HCT116 (cell line): ENCODE results near the gene HMGB1. TPM values are rescaled to one million over a fixed set of nuclear protein-coding genes. Genes with fewer than 3 reads are reported as not detected.
"Not testable (repeated sequence)": the region's sequence is repeated elsewhere in the genome, so short reads cannot be mapped to it uniquely, and the experiment has no call there.

Experiments used
- ATAC-seq: fragments of 200-7000 bp; cut with Tn5 transposase; 2 replicates; pipeline ENCODE4 v1.9.1; 2020; ENCODE audit warnings: mild to moderate bottlenecking, moderate library complexity
- BruUV-seq: library from RNA; stranded (reverse); fragments of 400-500 nt; replicated peaks from 2 replicates; lab custom pipeline; 2021; lab: Mats Ljungman, UMichigan
- CTCF ChIA-PET: fragments of 300-600 bp; sonication (Branson Sonifier 250); formaldehyde crosslinking; loops from one replicate; lab custom pipeline; 2021; ENCODE audit warnings: antibody characterized with exemption; lab: Charles Lee
- POLR2A ChIA-PET: fragments of 300-600, 350-600 bp; sonication (Branson Sonifier 250); formaldehyde crosslinking; loops from one replicate; lab custom pipeline; 2021; ENCODE audit warnings: antibody characterized with exemption; lab: Charles Lee
- RAD21 ChIA-PET, 2 experiments: fragments of 300-600 bp; sonication (Branson Sonifier 250); formaldehyde crosslinking; loops; one replicate each; lab custom pipeline; 2023; ENCODE audit warnings: low total read pairs in 2 of 2; ENCODE audit not compliant: uncharacterized antibody in 2 of 2, unreplicated experiment in 2 of 2, low non-redundant PET in 1 of 2; lab: Charles Lee
- DNase-seq: peaks from one replicate; pipeline ENCODE4 v3.0.0-alpha.2; 2010; ENCODE audit warnings: low read depth, low spot score
- H2AFZ ChIP-seq: fragments of 200-600 bp; shearing (Covaris generic), sonication (generic); 2 replicates; pipeline ENCODE4 v1.6.1; 2017; ENCODE audit warnings: low read depth, mixed run types, mixed read lengths, antibody characterized with exemption, low read length; ENCODE audit not compliant: poor library complexity, severe bottlenecking
- H3K27ac ChIP-seq: 2 replicates; pipeline ENCODE4 v1.5.1; 2012; ENCODE audit warnings: low read depth, low read length
- H3K27me3 ChIP-seq: fragments of 200-600 bp; sonication (generic); 2 replicates; pipeline ENCODE4 v1.6.1; 2016; ENCODE audit warnings: mixed run types, low read length, mixed read lengths; ENCODE audit not compliant: insufficient read depth
- H3K36me3 ChIP-seq, 2 experiments: fragments of 200-500 bp in 1 of 2; fragments of 200-600 bp in 1 of 2; sonication (Bioruptor generic) in 1 of 2; sonication (generic) in 1 of 2; 2 replicates each; pipeline versions ENCODE4 v1.5.1 to v1.6.1; 2014 to 2016; ENCODE audit warnings: low read length in 2 of 2, inconsistent platforms in 1 of 2, mixed read lengths in 1 of 2, mixed run types in 1 of 2; ENCODE audit not compliant: insufficient read depth in 2 of 2, control insufficient read depth in 1 of 2
- H3K4me1 ChIP-seq, 2 experiments: fragments of 200-600 bp in 1 of 2; sonication (generic) in 1 of 2; 2 replicates each; pipeline versions ENCODE4 v1.5.1 to v1.6.1; 2012 to 2017; ENCODE audit warnings: low read length in 2 of 2, inconsistent platforms in 1 of 2, mild to moderate bottlenecking in 1 of 2, mixed read lengths in 1 of 2, mixed run types in 1 of 2, moderate library complexity in 1 of 2; ENCODE audit not compliant: insufficient read depth in 2 of 2, control insufficient read depth in 1 of 2
- H3K4me2 ChIP-seq: fragments of 200-600 bp; sonication (generic); 2 replicates; pipeline ENCODE4 v1.6.1; 2017; ENCODE audit warnings: mixed run types, low read length, mixed read lengths
- H3K4me3 ChIP-seq, 2 experiments: fragments of 200-600 bp in 1 of 2; sonication (generic) in 1 of 2; replicated peaks in 1 of 2; 2 replicates each; pipeline ENCODE4 v1.5.1; 2011 to 2016; ENCODE audit warnings: low read length in 2 of 2, control low read depth in 1 of 2, low read depth in 1 of 2, mild to moderate bottlenecking in 1 of 2, mixed read lengths in 1 of 2, mixed run types in 1 of 2
- H3K79me2 ChIP-seq: fragments of 200-600 bp; sonication (generic); 2 replicates; pipeline ENCODE4 v1.6.1; 2017; ENCODE audit warnings: mild to moderate bottlenecking, mixed run types, low read length, moderate library complexity, mixed read lengths; ENCODE audit not compliant: insufficient read depth
- H3K9ac ChIP-seq: fragments of 200-600 bp; sonication (generic); 2 replicates; pipeline ENCODE4 v1.6.1; 2016; ENCODE audit warnings: low read length, mixed read lengths
- H3K9me2 ChIP-seq: fragments of 200-600 bp; sonication (generic), shearing (Covaris generic); 2 replicates; pipeline ENCODE4 v1.6.1; 2017; ENCODE audit warnings: mixed run types, mild to moderate bottlenecking, moderate library complexity; ENCODE audit not compliant: insufficient read depth
- H3K9me3 ChIP-seq, 2 experiments: fragments of 200-500 bp in 1 of 2; fragments of 200-600 bp in 1 of 2; sonication (Bioruptor generic) in 1 of 2; sonication (generic) in 1 of 2; 2 replicates each; pipeline ENCODE4 v1.6.1; 2014 to 2017; ENCODE audit warnings: low read length in 2 of 2, mixed read lengths in 2 of 2, inconsistent platforms in 1 of 2, low read depth in 1 of 2, mild to moderate bottlenecking in 1 of 2, mixed run types in 1 of 2, moderate library complexity in 1 of 2; ENCODE audit not compliant: control insufficient read depth in 1 of 2, insufficient read depth in 1 of 2
- H4K20me1 ChIP-seq: fragments of 200-600 bp; sonication (generic), shearing (Covaris generic); 2 replicates; pipeline ENCODE4 v1.6.1; 2017; ENCODE audit warnings: mixed run types, mild to moderate bottlenecking, moderate library complexity; ENCODE audit not compliant: insufficient read depth
- CTCF ChIP-seq, 3 experiments: fragments of 200-600 bp in 1 of 3; sonication (generic) in 1 of 3; IDR thresholded peaks in 2 of 3; conservative IDR thresholded peaks in 1 of 3; 2 replicates each; pipeline ENCODE4 v1.5.1; 2012 to 2017; ENCODE audit warnings: low read depth in 2 of 3, low read length in 2 of 3, antibody characterized with exemption in 1 of 3, borderline replicate concordance in 1 of 3, control low read depth in 1 of 3, mild to moderate bottlenecking in 1 of 3, mixed read lengths in 1 of 3, mixed run types in 1 of 3, moderate library complexity in 1 of 3; ENCODE audit not compliant: insufficient read depth in 1 of 3
- RAD21 ChIP-seq: IDR thresholded peaks from 2 replicates; pipeline ENCODE4 v1.6.1; 2012; ENCODE audit warnings: low read depth, mild to moderate bottlenecking
- SIN3A ChIP-seq: IDR thresholded peaks from 2 replicates; pipeline ENCODE4 v1.6.1; 2012; ENCODE audit warnings: low read depth
- intact Hi-C: fragments of 100-400 bp; cut with micrococcal nuclease; formaldehyde crosslinking; loops from 2 replicates; pipeline ENCODE4 v1.10.0; 2022
- total RNA-seq: library from RNA; stranded (reverse); gene quantifications from one replicate; pipeline ENCODE4 v1.2.1, GENCODE V29; 2021; ENCODE audit not compliant: unreplicated experiment

HMGB1 gene
- total RNA-seq, 1 experiment from 2014 or later: 678 TPM

DNA sequence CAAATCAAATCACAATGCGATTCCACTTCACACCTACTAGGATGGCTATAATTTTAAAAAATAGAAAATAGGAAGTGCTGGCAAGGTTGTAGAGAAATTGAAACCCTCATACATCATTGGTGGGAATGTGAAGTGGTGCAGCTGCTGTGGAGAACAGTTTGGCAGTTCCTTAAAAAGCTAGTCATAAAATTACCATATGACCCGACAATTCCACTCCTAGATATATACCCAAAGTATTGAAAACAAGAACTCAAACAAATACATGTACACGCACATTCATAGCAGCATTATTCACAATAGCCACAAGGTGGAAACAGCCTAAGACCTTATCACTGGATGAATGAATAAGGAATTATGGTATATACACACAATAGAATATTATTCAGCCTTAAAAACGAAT lies 12.0 kb downstream of the HMGB1 start:
- intact Hi-C loops: no loop called here
- POLR2A ChIA-PET: no interaction called here
- no peak for DNase-seq

DNA sequence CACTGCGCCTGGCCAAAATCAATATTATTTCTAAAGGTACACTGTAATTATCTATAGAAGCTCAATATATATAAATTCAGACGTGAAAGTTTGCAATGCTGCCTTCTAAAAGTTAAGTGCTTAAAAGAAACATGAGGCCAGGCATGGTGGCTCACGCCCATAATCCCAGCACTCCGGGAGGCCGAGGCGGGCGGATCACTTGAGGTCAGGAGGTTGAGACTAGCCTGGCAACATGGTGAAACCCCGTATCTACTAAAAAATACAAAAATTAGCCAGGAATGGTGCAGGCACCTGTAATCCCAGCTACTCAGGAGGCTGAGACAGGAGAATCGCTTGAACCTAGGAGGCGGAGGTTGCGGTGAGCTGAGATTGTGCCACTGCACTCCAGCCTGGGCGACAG lies 14.3 kb downstream of the HMGB1 start:
- DNase-seq, H3K9ac ChIP-seq, H3K27me3 ChIP-seq, H3K4me3 ChIP-seq, H3K4me2 ChIP-seq, H3K9me3 ChIP-seq, H3K4me1 ChIP-seq, H3K79me2 ChIP-seq, H2AFZ ChIP-seq, ATAC-seq, intact Hi-C loops, RAD21 ChIA-PET, H3K9me2 ChIP-seq, BruUV-seq, POLR2A ChIA-PET, H3K27ac ChIP-seq, H3K36me3 ChIP-seq, CTCF ChIA-PET, H4K20me1 ChIP-seq: not testable (repeated sequence)

More for the DNA sequence above, 12.0 kb downstream of the HMGB1 start:
- CTCF ChIA-PET: interaction anchor here (0.7 to 1.5 kb wide), 2 partner anchors 128 to 129 kb away, joined by 4 read pairs; no protein-coding TSS in a partner anchor
- peak; percentile 60; the same call in 1 of the 2 replicates for ATAC-seq
- no peak overlapping the region for H2AFZ ChIP-seq
- TF ChIP-seq RAD21 (peak; percentile 31; the same call in 1 of the 2 replicates), CTCF (IDR thresholded peaks at IDR 0.05 in 2 of 3, conservative IDR thresholded peaks at IDR 0.05 in 1 of 3; ENCODE audit: borderline replicate concordance in 1 of 3, insufficient read depth in 1 of 3, low read depth in 2 of 3, low read length in 2 of 3) (peak in 2 of 3 experiments; percentile 32 to 49; a peak in 3 of 6 replicates), SIN3A (no peak)
- BruUV-seq: no TSS peak
- H3K9me3 ChIP-seq: no peaks in the 10 kb centered on the region
- H4K20me1 ChIP-seq: peaks cover 1% of the 10 kb centered on the region; the same call in 1 of the 2 replicates
- H3K4me2 ChIP-seq: no peak overlapping the region
- peaks cover 0 to 3% of the 10 kb centered on the region in 2 experiments; a peak in 1 of 4 replicates for H3K4me1 ChIP-seq
- no peak overlapping the region for H3K4me3 ChIP-seq
- peaks cover 0 to 3% of the 10 kb centered on the region in 2 experiments; a peak in 2 of 4 replicates for H3K36me3 ChIP-seq
- H3K9me2 ChIP-seq: no peaks in the 10 kb centered on the region
- H3K27me3 ChIP-seq: no peaks in the 10 kb centered on the region
- H3K79me2 ChIP-seq: no peaks in the 10 kb centered on the region
- RAD21 ChIA-PET: no interaction called here
- no peak overlapping the region for H3K9ac ChIP-seq
- no peak overlapping the region for H3K27ac ChIP-seq
